ENCODE data around the gene ZNRF1.

- TF ChIP-seq, protein P1, sequence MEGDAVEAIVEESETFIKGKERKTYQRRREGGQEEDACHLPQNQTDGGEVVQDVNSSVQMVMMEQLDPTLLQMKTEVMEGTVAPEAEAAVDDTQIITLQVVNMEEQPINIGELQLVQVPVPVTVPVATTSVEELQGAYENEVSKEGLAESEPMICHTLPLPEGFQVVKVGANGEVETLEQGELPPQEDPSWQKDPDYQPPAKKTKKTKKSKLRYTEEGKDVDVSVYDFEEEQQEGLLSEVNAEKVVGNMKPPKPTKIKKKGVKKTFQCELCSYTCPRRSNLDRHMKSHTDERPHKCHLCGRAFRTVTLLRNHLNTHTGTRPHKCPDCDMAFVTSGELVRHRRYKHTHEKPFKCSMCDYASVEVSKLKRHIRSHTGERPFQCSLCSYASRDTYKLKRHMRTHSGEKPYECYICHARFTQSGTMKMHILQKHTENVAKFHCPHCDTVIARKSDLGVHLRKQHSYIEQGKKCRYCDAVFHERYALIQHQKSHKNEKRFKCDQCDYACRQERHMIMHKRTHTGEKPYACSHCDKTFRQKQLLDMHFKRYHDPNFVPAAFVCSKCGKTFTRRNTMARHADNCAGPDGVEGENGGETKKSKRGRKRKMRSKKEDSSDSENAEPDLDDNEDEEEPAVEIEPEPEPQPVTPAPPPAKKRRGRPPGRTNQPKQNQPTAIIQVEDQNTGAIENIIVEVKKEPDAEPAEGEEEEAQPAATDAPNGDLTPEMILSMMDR (IDR thresholded peaks at IDR 0.05): no peak
- no peak for TF ChIP-seq POLR2A (IDR thresholded peaks at IDR 0.05)
Measured at GRCh38 chr16:75093598-75094540, 95.0 kb downstream of the ZNRF1 start.

Measured in right lobe of liver (tissue), 4 donors.